DMS 273 (cell line): ENCODE measurements around the gene PCYT1B.
"Not testable (repeated sequence)": the region's sequence is repeated elsewhere in the genome, so short reads cannot be mapped to it uniquely, and the experiment has no call there.

Experiments used
- DNase-seq: peaks from one replicate; lab custom pipeline; 2025; ENCODE audit not compliant: unreplicated experiment; lab: John Stamatoyannopoulos, UW

Gene PCYT1B

DNA sequence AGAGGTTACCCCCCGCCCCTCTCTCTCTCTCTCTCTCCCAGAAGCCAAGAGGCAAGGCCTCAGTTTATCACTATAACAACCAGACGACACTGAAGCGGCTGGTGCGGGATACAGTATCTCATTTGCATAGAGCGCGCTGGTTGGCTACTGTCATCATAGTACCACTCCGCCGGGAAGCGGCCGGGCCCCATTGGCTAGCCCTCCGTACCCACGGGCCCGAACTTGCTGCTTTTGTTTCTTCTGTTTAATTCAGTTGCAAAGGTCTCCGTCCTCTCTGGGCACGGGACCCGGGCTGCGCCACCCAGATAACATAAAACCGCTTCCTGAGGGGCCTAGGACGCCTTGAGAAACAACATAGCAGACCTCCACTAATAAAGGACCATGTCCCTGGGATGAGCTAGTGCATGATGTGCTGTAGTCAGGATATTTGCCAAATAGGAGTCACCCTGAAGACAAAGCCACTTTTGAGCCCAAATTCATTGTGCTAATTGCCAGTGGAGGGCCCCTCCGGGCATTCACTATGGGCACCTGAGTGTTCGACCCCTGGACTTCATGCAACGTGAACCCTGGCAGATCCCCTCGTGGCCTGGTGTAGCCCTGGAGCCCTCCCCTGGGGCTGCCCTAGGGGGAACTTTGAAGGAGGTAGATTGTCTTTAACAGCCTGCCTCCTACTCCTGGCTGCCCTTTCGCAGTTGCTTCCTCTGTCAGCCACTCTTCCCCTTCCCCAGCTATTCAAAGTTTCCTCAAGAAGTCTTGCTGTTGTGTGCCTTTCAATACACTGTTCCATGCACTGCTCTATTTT is at the start of gene PCYT1B:
TSS of gene PCYT1B (minus strand) at position 91 of the 802 bp plus-strand sequence. CDS start 242 bp downstream, outside the sequence.
- peak; percentile 95 for DNase-seq

DNA sequence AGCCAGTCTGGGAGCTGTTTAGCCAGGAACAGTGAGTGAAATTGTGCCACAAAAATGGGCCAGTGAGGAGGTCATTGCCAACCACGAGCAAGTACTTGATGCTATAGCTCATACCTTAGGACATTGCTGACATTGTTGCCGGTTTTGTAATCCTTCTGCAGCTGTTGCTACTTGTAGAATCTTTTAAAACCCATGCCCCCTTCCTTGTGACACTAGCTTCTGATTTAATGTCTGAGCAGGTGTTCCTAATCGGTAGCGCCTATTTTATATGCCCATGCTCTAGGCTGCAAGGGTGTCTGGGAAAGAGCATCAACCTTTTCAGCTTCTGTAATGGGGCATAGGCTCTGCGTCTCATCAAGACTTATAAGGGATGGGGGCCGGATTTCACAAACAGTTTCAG is 49.1 kb upstream of the PCYT1B start:
- DNase-seq: peak; percentile 29

DNA sequence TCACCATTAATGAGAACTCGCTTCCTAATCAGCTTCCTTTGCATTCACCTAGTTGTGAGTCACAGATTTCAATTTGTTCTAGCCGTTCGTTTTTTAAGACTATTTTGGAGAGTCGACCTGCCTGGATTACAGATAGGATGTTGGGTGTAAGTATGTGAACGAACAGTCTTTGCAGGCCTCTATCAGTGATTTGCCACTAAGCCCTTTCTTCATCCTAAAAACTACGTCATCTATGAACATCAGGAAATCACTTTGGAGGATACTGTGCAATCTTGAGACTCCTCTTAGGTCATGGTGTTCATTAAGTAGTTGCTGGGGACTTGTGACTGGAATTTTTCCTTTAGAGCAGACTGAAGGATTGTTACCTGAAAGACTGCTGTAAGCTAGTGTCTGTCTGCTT is 47.7 kb upstream of the PCYT1B start:
- peak; percentile 41 for DNase-seq

DNA sequence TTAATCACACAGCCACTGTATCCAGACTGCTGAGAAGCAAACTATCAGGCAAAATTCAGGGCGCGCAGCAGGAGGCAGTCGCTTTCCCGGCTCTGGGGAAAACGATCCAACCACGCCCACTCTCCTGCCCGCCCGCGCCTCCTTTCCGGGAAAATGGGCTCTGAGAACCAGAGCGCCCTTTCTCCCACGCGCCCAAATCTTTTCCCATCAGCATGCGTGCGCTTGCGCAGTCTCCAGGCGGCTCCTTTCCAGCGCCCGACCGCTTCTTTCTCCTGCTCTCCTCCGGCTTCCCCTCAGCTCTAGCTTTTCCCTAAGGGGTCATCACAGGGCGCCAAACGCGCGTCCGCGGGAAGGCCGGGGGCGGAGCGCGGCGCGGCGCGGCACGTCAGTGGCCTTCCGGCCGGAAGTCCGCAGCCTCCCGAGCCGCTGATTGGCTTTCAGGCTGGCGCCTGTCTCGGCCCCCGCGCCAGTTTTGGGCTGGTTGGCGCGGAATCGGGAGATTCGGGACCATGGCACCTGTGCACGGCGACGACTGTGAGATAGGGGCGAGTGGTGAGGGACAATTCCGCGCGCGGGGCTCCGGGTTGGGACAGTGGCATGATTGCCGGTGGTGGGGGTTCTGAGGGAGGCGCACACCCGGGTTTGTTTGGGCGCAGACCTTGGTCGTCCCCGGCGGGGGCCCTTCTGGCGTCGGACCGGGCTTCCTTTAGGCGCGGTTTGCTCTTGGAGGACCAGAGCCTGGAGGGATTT is 46.5 kb upstream of the PCYT1B start, which contains the start of gene POLA1:
TSS of gene POLA1 (plus strand) at position 466 of the 750 bp plus-strand sequence. CDS start at position 510, 44 bp downstream.
- DNase-seq: peak; percentile 99

DNA sequence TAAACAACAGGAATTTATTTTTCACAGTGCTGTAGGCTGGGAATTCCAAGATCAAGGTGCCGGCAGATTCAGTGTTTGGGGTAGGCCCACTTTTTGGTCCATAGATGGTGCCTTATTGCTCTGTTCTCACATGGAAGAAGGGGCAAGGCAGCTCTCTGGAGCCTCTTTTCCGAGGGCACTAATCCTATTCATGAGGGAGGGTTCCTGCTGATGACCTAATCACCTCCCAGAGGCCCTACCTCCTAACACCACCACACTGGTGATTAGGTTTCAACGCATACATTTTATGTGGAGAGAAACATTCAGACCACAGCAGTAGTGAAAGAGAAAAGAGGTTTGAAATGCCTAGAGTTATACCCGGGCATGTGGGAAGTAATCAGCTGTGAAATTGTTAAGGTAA is 45.2 kb upstream of the PCYT1B start:
- peak; percentile 58 for DNase-seq

DNA sequence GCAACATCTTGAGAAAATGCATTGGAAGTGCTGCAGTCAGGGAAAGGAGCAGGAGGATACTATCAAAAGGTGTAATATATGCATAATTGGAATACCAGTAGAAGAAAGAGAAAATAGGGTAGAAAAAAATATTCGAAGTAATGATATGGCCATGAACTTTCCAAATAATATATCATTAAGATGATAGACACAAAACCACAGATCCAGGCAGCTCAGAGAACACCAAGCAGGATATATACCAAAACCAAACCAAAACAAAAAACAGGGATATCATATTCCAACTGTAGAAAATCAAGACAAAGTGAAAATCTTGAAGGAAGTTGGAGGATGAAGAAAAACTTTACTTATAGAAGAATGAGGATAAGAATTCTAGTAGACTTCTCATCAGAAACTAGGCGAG is 36.9 kb upstream of the PCYT1B start:
- DNase-seq: no peak

DNA sequence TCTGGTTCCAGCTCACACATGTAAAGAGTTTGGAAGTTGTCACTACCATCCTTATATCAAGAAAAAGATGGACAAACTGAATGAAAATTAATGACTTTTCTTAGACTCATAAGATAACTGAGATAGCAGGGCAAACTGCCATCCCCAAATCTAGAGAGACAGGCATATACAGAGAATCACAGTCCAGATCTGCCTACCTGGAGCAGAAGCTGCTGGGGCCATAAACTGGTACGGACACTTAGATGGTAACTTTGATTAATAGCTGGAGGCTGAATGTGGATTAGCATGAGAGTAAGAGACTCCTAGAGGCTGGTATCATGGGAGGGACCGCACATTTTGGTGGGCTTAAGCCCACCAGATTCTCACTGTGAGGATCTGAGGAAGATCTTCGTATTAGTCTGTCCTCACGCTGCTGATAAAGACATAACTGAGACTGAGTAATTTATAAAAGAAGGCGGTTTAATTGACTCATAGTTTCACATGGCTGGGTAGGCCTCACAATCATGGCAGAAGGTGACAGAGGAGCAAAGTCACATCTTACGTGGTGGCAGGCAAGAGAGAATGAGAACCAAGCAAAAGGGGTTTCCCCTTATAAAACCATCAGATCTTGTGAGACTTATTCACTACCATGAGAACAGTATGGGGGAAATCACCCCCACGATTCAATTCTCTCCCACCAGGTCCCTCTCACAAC is 35.7 kb upstream of the PCYT1B start:
- DNase-seq: no peak

DNA sequence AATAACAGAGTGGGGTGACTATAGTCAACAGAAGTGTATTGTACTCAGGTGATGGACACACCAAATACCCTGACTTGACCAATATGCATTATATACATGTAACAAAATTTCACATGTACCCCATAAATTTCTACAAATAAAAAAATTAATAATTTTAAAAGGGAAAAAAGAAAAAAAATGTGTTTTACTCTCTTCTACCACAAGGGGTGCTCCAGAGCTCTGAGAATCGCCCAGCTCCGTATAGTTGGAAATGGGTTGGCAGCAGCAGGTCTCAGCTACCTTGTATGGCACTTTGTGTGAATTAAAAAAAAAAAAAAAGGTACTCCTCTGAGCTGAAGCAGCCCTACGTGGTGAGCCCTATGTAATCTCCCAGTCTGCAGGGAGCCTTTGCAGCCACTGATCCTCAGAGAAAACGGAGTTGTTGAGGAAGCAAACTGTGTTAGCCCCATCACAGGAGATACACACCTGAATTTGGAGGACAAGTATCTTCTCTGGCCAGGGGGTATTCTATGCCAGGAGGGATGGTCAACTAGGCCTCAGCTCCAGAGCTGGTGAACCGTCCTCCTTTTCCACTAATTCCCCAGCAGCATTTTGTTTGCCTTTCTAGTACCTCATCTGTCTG is 29.4 kb upstream of the PCYT1B start:
- DNase-seq: peak; percentile 61

DNA sequence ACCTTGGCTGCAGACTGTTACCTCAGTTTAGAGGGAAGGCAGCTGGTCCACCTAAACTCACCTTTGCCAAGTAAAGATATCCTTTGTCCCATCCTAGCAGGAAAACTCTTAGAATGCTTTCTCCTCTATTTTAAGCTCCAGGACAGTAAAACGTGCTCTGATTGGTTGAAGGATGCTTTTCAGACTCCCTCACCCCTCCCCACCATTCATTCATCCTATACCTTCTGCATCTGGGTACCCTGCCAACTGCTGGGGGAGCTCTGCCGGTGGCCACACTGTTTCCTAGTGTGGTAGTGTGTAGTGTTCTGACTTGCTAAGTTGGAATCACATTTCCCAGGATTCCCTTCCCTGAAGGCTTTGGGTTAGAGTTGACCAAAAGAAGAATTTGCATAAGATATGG is 26.3 kb upstream of the PCYT1B start:
- no peak for DNase-seq

DNA sequence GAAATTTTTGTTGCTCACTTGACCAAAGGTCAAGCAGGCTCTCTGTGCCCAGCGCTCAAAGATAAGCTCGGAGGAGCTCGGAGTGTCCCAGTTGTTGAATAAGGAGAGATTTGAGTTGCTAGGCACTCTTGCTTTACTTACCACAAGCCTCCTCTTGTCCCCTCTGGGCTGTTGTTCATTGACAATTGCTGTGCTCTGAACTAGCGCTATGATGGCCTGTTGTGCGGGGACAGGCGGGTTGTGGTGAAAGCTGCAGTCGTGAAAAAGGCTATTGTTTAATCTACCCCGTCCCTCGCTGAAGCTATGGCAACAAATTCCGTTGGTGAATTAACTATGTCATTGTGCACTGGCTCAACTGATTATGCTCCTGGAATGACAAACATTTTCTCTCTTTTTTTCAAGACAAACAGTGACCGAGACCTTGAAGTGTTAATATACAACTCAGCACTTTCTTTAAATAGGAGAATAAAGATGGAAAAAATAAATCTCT is 25.6 kb upstream of the PCYT1B start:
- DNase-seq: no peak

DNA sequence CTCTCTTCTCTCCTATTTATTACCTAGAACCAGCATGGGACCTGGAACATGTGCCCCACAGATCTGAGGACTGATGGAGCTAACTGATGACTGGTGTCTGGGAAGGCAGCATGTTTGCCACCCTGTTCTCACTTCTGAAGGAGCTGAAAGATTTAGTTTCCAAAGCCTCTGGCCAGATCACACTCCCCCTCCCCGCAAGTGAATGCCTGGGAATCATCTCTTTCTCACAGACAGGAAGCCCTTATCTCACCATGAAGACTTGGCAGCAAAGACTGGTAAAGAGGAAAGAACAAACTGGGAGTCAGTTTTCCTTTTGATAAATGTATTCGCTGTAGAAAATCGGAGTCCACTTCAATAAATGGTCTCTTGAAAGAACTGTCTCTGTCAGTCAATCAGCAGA is 21.0 kb upstream of the PCYT1B start:
- DNase-seq: no peak

DNA sequence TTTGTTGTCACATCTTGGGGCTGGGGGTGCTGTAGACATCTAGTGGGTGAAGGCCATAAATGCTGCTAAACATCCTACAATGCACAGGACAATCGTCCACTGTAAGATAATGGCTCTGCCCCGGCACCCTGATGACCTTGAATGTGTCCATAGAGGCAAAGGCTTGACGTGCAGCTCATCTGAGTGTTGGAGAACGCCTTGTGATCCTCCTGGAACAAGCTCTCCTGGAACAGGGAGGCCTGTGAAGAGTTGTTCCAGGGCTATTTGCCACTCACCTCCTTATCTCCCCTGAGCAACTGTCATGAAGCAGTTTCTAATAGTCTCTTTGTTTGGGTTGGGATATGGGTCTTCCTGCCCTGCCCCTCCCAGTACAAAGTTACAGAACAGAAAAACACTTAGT is 15.2 kb upstream of the PCYT1B start:
- no peak for DNase-seq

DNA sequence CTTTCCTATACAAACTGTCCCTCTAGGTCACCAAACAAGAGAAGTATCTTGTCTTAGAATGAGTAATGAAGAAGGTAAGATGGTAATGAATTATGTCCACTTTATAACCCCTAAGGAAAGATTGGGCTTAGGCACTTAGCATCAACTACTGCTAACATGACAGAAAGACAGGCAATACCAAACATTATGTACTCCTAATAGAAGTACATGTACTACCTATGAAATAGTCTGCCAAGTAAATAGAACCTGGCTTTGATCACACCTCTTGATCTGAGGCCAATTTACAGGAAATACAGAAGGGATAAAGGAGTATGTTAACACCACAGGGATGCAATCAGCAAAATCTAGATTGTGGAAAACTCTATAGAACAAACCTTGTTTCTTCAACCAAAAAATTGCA is 14.1 kb upstream of the PCYT1B start:
- DNase-seq: no peak

DNA sequence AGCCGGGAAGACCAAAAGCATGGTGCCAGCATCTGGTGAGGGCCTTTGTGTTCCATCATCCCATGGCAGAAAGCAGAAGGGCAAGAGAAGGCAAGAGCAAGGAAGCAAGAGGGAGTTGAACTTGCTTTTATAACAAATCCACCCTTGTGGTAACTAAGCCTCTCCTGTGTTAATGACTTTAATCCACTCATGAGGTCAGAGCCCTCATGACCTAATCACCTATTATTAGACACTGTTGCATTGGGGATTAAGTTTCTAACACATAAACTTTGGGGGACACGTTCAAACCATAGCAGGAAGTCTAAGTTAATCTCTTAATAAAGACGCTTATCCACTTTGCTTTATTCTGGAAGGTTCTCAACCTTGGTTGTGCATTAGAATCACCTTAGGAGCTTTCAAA is 12.5 kb upstream of the PCYT1B start:
- no peak for DNase-seq

DNA sequence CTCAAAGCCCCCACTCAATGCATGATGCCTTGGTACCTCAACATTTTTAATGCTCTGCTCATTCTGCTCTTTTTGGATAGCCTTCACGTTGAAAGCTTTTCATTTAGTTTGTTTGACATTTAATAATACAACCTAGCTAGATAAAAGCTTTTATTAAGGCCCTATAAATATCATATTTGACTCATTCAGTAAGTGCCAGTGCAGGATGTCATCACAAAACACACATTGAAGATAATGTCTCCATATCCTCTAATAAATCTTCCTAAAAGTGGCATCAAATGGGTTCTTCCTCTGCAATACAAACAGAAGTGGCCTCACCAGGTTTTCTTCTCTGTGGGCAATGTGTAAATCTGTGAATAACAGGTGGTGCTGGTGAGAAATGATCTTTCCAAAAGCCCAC is 12.0 kb upstream of the PCYT1B start:
- no peak for DNase-seq

DNA sequence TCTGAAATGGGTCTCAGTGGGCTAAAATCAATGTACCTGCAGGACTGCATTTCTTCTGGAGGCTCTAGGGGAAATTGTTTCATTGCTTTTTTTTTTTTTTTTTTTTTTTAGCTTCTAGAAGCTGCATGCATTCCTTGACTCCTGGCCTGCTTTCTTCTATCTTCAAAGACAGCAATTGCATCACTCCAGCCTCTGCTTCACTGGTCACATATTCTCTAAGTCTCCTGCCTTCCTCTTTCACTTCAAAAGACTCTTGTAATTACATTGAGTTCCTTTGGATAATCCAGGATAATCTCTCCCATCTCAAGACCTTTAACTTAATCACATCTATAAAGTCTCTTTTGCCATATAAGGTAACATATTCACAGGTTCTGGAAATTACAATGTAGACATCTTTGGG is 11.3 kb upstream of the PCYT1B start:
- DNase-seq: no peak

DNA sequence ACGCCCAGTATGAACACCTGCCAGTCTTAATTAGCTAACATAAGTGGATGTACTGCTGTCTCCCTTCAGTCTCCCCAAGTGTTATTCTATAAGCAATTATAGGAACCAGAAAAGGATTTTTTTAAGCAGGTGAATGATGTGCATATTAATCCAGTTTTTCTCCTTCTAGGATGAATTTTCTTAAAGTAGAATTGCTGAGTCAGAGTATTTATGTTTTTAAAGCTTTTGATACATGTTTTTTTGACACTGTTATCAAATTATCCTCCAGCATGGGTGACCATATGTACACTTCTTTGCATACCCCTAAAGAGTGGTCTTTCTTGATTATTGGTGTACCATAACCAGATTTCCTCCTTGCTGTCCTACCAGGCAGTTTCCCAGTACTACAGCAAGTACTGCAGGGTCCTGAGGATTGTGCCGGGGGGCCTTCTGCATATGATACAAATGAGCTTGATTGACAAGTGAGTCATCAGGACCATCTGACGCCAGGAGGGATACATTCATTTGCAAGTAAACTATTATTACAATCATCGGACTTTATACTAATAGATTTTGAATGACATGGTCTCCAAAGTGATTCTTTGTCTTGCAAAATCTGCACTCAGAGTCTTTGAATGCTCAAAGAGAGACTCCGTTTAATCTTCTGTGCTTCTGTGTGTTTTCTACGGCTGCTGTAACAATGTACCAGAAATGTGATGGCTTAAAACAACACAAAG is 10.7 kb upstream of the PCYT1B start:
- DNase-seq: peak; percentile 25

DNA sequence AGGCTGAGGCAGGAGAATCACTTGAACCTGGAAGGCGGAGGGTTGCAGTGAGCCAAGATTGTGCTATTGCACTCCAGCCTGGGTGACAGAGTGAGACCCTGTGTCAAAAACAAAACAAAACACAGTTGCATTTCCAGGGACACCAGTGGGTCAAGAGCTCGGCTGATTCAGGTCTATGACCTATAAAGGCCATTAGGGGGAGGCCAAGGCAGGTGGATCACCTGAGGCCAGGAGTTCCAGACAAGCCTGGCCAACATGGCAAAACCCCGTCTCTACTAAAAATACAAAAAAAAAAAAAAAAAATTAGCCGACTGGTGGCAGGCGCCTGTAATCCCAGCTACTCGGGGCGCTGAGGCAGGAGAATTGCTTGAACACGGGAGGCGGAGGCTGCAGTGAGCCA is 8.5 kb upstream of the PCYT1B start:
- DNase-seq: not testable (repeated sequence)

DNA sequence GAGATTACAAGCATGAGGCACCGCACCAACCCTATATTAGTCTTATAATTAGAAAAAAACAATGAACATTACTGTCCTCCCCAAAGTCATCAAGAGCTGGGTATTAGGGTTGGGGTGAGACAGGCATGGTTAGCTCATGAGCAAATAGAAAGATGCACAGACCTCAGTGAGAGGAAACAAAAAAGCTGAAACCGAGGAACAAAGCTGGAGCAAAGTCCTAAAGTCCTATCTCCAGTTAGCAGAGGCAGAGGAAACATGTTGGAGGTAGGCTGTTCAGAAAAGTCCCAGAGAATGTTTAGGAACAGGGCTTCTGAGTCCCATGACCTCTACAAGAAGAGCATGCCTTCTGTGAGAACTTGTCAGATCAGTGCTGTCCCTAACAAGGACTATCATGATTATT is 4.6 kb upstream of the PCYT1B start:
- no peak for DNase-seq

DNA sequence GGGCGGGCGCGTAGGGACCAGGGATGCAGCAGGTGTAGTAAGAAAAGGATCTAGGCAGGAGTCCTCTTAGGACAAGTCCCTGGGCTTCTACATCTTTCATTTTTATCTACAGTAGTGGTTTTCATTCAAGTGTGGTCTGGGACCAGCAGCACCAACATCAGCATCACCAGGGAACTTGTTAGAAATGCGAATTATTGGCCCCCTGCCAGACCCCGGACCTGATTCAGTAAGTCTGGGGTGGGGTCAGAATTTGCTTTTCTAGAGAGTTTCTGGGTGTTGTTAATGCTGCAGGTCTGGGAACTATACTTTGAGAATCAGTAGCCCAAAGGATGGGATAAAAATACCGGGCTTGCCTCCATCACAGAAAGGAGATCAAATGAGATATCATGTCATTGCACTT is 1.3 kb upstream of the PCYT1B start:
- peak; percentile 16 for DNase-seq
